ENCODE measurements around the gene ACTN2. TPM values are rescaled to one million over a fixed set of nuclear protein-coding genes. Genes with fewer than 3 reads are reported as not detected.
A peak's percentile ranks its signal among the peaks of the same experiment; 100 is the strongest.

Gene ACTN2
- total RNA-seq, 2 experiments from 2014 or later, result not detected

DNA sequence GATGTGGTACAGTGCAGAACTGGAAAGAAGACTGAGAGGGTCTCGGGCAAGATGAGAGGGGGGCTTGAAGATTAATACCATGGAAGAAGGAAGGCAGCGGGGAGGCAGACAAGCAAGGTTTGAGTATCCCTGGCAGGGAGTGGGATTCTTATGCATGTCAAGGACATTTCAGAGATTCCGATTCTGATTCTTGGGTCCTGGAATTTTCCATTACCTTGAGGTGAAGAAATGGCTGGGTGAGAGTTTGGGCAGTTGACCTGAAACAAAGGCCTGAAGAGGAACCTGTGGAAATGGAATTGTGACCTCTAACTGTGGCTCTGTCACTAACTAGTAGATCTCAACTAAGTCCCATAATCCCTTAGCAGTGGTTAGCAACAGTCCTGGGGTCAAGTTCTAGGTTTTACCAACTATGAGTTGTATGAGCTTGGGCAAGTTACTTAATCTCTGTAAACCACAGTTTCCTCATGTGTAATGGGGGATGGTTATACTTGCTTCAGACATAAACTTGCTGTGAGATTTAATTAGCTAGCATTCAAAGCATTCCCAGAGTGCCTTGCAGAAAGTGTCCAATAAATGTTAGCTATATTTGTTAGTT is 8.6 kb upstream of the ACTN2 start:
- Mint-ChIP-seq H3K36me3 (no peaks in the 10 kb centered on the region), H3K27ac (no peak overlapping the region), H3K4me3 (no peak overlapping the region), H3K27me3 (peaks cover 60% of the 10 kb centered on the region), H3K9me3 (ENCODE audit: low read depth) (no peaks in the 10 kb centered on the region), H3K4me1 (peaks cover 6% of the 10 kb centered on the region)
- CTCF ChIA-PET, result no interaction called here
- ATAC-seq, result no peak
- DNase-seq, result no peak

DNA sequence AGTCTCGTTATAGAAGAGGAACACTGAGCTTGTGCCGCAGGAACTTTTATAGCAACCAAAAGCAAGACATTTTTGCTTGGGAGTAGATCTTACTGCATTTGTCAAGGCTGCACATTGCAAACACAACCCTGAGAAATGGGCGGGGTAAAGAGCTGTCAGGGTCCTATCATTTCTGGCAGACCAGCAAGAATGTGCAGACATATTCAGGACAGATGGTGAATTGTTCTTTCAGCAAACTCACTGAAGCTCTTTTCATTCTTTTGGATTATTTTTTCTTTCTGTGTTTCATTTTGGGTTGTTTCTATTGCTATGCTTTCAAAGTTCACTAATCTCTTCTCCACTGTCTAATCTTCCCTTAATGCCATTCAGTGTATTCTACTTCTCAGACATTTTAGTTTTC is 5.1 kb upstream of the ACTN2 start:
- Mint-ChIP-seq H3K27me3 (peaks cover 61% of the 10 kb centered on the region), H3K4me1 (peaks cover 11% of the 10 kb centered on the region), H3K9me3 (ENCODE audit: low read depth) (no peaks in the 10 kb centered on the region), H3K4me3 (no peak overlapping the region), H3K36me3 (peaks cover 3% of the 10 kb centered on the region), H3K27ac (no peak overlapping the region)
- CTCF ChIA-PET, result no interaction called here
- DNase-seq, result no peak
- no peak for ATAC-seq

DNA sequence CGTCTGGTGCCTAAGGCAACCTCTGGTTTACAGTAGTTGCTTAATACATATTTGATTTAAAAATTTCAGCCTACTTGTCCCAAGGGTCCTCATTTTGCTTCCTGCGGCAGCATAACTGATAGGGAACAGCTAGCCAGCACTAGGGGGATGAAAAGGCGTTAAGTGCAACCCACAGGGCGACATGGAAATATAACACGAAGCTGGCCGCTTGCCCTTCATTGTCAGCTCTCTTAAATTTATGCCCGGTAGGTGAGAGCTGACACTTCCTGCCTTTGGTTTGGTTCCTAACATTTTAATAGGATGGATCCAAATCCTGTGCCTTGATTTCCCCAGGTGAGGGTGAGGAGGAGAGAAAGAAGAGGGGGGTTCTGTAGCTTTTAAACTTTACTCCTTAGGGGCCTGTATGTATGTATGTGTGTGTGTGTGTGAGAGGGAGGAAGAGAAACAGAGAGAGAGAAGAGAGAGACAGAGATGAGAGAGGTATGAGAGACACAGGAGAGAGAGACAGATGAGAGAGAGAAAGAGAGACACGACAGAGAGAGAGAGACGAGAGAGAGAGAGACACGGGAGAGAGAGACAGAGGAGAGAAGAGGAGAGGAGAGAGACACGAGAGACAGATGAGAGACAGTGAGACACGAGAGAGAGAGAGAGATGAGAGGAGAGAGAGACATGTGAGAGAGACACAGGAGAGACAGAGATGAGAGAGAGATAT is 938 bp upstream of the ACTN2 start:
- Mint-ChIP-seq H3K36me3 (peaks cover 3% of the 10 kb centered on the region), H3K9me3 (ENCODE audit: low read depth) (no peaks in the 10 kb centered on the region), H3K4me3 (peak overlapping the region; percentile 55), H3K27ac (no peak overlapping the region), H3K27me3 (peaks cover 77% of the 10 kb centered on the region), H3K4me1 (peaks cover 11% of the 10 kb centered on the region)
- ATAC-seq (no peak), DNase-seq (no peak)
- CTCF ChIA-PET, result no interaction called here

DNA sequence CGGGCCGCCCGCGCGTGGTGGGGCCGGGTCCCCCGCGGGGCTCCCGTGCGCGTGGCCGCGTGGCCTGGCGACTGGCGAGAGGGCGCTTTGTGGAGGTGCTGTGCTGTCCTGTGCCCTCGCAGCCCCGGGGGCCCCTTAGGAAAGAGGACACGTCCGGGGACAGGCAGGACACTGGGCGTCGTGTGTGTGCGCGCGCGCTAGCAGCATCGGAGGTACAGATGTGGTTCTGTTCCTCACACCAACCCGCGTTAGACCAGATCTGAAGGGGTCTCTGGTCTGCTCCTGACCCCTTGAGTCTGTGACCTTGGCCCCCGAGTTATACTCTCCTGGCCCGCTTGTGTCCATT is 489 bp downstream of the ACTN2 start:
- no peaks in the 10 kb centered on the region for H3K9me3 Mint-ChIP-seq (ENCODE audit: low read depth)
- H3K27me3 Mint-ChIP-seq, result peaks cover 74% of the 10 kb centered on the region
- DNase-seq (no peak), ATAC-seq (peak; percentile 5)
- peaks cover 11% of the 10 kb centered on the region for H3K4me1 Mint-ChIP-seq
- no peak overlapping the region for H3K27ac Mint-ChIP-seq
- no peak overlapping the region for H3K4me3 Mint-ChIP-seq
- CTCF ChIA-PET, result no interaction called here
- H3K36me3 Mint-ChIP-seq, result peaks cover 3% of the 10 kb centered on the region

DNA sequence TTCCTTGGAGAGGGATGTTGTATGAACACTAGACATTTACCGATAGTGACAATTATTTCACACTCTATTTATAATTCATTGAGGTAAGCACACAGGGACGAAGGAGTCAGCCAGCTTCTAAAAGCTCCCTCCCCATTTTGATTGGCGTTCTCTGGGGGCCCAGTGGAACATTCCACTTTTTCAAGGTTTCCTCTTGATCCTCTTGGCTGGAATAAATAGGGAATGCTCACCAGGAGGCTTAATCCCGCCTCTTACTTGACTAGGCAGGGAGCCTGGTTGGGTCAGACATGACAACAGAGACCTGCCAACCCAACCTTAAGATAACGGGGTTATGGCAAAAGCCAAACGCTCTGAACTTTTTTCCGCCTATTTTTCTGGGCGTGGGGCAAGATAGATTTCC is 974 bp downstream of the ACTN2 start:
- no peaks in the 10 kb centered on the region for H3K9me3 Mint-ChIP-seq (ENCODE audit: low read depth)
- H3K4me3 Mint-ChIP-seq, result no peak overlapping the region
- H3K27me3 Mint-ChIP-seq, result peaks cover 73% of the 10 kb centered on the region
- ATAC-seq (no peak), DNase-seq (no peak)
- H3K4me1 Mint-ChIP-seq, result peaks cover 11% of the 10 kb centered on the region
- peaks cover 3% of the 10 kb centered on the region for H3K36me3 Mint-ChIP-seq
- H3K27ac Mint-ChIP-seq, result no peak overlapping the region
- CTCF ChIA-PET, result no interaction called here

DNA sequence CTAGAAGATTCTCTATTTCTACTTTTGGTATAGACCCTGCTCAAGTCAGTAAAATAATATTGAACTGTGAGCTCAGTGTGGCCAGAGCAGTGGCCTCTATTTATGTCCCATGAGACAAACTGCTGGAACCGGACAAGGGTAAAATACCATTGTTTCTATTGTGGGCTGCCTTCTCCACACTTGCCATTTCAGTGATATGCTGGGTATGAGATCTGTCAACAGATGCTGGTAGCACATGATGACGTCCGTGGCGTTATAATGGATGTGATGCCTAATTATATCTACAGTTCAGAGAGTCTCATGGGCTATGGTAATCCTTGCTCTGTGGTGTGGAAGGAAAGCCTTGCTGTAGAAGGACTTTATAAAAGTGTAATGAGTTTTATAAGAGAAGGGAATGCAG is 2.4 kb downstream of the ACTN2 start:
- H3K36me3 Mint-ChIP-seq, result peaks cover 3% of the 10 kb centered on the region
- H3K4me1 Mint-ChIP-seq, result peaks cover 11% of the 10 kb centered on the region
- no peak overlapping the region for H3K4me3 Mint-ChIP-seq
- ATAC-seq, result no peak
- no peak overlapping the region for H3K27ac Mint-ChIP-seq
- H3K27me3 Mint-ChIP-seq, result peaks cover 63% of the 10 kb centered on the region
- no peaks in the 10 kb centered on the region for H3K9me3 Mint-ChIP-seq (ENCODE audit: low read depth)
- CTCF ChIA-PET, result no interaction called here
- DNase-seq, result no peak

DNA sequence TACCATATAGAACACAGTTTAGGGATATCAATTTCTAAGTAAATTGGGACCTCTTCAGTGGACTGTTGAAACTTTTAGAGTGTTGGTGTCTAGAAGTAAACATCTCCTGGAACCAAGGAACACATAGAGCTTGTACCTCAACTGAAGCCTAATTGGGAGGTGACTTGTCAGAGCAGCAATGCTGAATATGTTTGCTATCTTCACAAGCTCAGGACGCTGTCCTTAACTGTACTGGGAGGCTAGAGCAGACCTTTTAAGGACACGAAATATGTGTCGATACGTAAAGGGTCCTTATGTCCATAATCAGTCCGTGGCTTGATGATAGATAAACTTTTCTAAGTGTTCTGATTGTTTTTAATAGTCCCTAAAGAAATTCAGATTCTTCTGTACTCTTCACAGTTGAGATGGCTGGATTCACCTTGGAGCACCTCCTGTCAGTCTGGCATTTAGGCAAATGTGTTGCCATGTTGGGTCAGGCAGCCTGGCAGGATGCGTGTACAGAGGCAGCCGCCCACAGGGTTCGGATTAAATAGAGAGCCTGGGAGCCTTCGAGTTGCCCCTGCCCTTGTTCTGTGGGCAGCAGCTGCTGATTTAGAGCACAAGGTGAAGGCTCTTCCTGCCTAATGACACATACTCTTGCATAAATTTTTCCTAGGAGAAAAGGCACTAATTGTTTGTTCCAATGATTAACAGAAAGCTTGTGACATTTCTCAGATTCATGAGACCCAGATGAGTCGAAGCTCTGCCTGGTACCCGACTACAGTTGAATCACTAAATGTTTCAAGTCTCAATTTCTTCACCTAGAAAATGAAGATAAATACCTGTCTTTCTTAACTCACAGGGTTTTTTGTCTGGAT is 3.6 kb downstream of the ACTN2 start:
- Mint-ChIP-seq H3K36me3 (peaks cover 3% of the 10 kb centered on the region), H3K27ac (no peak overlapping the region), H3K4me3 (no peak overlapping the region), H3K9me3 (ENCODE audit: low read depth) (no peaks in the 10 kb centered on the region), H3K4me1 (peaks cover 11% of the 10 kb centered on the region), H3K27me3 (peaks cover 59% of the 10 kb centered on the region)
- CTCF ChIA-PET, result no interaction called here
- DNase-seq, result no peak
- ATAC-seq, result no peak

DNA sequence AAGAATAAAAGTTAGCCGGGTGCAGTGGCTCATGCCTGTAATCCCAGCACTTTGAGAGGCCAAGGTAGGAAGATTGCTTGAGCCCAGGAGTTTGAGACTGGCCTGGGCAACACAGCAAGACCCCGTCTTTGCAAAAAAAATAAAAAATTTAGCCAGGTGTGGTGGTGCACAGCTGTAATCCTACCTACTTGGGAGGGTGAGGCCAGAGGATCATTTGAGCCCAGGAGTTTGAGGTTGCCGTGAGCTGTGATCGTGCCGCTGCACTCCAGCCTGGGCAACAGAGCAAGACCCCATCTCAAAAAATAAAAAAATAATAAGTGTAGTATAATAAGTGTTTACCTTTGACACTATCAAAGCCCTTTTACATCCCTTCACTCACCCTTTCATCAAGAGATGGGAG is 5.0 kb downstream of the ACTN2 start:
- Mint-ChIP-seq H3K27me3 (peaks cover 49% of the 10 kb centered on the region), H3K9me3 (ENCODE audit: low read depth) (no peaks in the 10 kb centered on the region), H3K27ac (no peak overlapping the region), H3K36me3 (no peaks in the 10 kb centered on the region), H3K4me3 (no peak overlapping the region), H3K4me1 (peaks cover 5% of the 10 kb centered on the region)
- CTCF ChIA-PET, result interaction anchor here (0.8 kb wide), 1 partner anchor 11 kb away, joined by 4 read pairs; no protein-coding TSS in a partner anchor
- DNase-seq (no peak), ATAC-seq (no peak)

DNA sequence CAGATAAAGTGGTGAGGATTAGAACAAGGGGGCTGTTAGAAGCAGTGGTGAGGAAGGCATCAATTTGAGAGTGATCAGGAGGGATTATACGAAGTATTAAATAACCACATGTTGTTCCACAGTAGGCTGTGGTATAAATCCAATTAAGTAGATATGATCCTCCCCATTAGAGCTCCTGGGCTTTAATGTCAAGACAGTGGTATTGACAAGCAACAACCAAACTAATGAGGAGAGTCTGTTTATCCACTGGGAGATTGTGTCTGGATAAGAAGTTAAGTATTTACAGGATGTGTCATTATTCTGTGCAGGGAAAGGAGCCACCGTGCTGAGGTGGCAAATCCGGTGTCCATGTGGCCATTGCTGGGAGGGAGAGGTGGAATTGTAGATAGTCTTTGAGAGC is 5.8 kb downstream of the ACTN2 start:
- Mint-ChIP-seq H3K9me3 (ENCODE audit: low read depth) (no peaks in the 10 kb centered on the region), H3K27ac (no peak overlapping the region), H3K4me1 (peaks cover under 1% of the 10 kb centered on the region), H3K27me3 (peaks cover 43% of the 10 kb centered on the region), H3K36me3 (no peaks in the 10 kb centered on the region), H3K4me3 (no peak overlapping the region)
- CTCF ChIA-PET, result no interaction called here
- DNase-seq, result no peak
- ATAC-seq, result no peak

DNA sequence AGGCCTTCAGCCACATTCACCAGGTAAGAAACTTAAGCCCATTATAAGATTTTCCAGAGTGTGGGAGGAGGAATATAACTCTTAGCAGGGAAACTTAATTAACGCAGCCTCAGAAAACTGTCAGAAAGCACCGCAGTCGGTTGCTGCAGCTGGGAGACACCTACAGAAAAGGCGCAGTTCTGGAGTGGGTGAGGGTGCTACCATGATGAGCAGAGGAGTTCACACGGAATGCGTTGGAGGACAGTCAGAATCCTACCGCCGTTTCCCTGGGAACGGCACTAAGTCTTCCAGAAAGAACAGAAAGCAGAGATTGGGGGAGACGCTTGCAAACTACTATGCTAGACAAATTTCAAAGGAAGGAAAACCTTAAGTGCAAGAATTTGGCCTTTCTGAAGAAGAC is 6.4 kb downstream of the ACTN2 start:
- H3K9me3 Mint-ChIP-seq (ENCODE audit: low read depth), result no peaks in the 10 kb centered on the region
- no peak for ATAC-seq
- CTCF ChIA-PET, result no interaction called here
- no peaks in the 10 kb centered on the region for H3K4me1 Mint-ChIP-seq
- no peak for DNase-seq
- no peaks in the 10 kb centered on the region for H3K36me3 Mint-ChIP-seq
- H3K27ac Mint-ChIP-seq, result no peak overlapping the region
- peaks cover 37% of the 10 kb centered on the region for H3K27me3 Mint-ChIP-seq
- no peak overlapping the region for H3K4me3 Mint-ChIP-seq

DNA sequence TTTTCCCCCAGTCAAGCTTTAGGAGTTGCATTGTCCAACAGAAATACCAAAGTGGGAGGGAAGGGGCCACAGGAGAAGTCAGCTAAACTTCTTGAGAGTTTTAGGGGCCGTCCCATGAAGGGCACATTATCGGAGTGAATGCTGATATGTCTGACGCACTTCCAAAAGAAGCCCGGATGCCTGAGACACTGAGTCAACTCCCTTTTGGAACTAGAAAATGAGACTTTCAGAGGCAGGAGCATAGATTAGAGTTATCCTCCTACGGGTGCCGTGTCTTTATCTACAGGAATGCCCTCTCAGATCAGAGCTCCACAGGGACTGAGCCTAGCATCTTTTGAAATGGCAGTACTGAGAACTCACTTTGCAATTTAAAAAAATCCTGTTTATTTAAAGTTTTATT is 13.1 kb downstream of the ACTN2 start:
- no peaks in the 10 kb centered on the region for H3K9me3 Mint-ChIP-seq (ENCODE audit: low read depth)
- no peak for ATAC-seq

DNA sequence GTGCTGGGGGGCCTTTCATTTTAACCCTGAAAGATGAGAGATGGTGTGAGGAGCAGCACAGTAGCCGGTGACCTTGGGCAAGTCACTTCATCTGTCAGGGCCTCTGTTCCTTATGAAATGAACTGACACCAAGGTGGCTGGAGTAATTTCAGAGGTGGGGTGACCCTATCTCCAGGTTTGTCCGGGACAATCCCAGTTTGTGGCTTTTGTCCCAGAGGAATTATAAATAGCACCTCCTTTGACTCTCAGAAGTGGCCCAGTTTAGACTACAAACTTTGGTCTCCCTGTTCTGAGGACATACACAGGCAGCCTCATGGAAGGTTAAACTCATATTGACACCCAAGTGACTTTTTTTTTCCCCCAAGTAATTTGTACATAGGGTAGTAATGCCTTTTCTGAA is 14.6 kb downstream of the ACTN2 start:
- no peak overlapping the region for H3K27ac Mint-ChIP-seq
- H3K36me3 Mint-ChIP-seq, result no peaks in the 10 kb centered on the region
- H3K4me1 Mint-ChIP-seq, result no peaks in the 10 kb centered on the region
- H3K4me3 Mint-ChIP-seq, result no peak overlapping the region
- peaks cover 31% of the 10 kb centered on the region for H3K27me3 Mint-ChIP-seq
- H3K9me3 Mint-ChIP-seq (ENCODE audit: low read depth), result no peaks in the 10 kb centered on the region
- DNase-seq (no peak), ATAC-seq (no peak)
- CTCF ChIA-PET, result no interaction called here

More for the DNA sequence above, 13.1 kb downstream of the ACTN2 start:
- CTCF ChIA-PET, result no interaction called here
- Mint-ChIP-seq H3K4me3 (no peak overlapping the region), H3K36me3 (no peaks in the 10 kb centered on the region), H3K4me1 (no peaks in the 10 kb centered on the region), H3K27me3 (peaks cover 27% of the 10 kb centered on the region), H3K27ac (no peak overlapping the region)
- DNase-seq, result no peak

DNA sequence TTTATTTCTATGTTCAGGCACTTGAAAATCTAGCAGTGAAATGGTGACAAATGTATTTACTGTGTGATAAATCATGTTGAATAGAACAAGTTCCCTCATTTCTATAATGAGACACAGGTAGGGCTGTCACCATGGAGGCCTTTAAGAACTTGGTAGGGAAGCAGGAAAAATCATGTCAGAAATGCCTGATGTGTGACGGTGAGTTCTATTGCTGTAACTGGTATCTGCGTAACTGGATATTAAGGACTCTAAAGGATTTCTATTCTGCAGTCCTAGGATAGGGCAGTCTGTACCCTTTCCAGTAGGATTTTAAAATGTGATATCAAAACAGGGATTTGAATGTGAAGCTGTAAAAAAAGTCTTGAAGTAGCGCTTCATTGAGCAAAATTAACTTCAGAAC is 15.5 kb downstream of the ACTN2 start:
- no peaks in the 10 kb centered on the region for H3K36me3 Mint-ChIP-seq

More for the DNA sequence above, 15.5 kb downstream of the ACTN2 start:
- no peak for ATAC-seq
- no peak overlapping the region for H3K27ac Mint-ChIP-seq
- peaks cover 33% of the 10 kb centered on the region for H3K27me3 Mint-ChIP-seq
- H3K9me3 Mint-ChIP-seq (ENCODE audit: low read depth), result no peaks in the 10 kb centered on the region
- H3K4me3 Mint-ChIP-seq, result no peak overlapping the region
- no peaks in the 10 kb centered on the region for H3K4me1 Mint-ChIP-seq
- DNase-seq, result no peak
- CTCF ChIA-PET, result interaction anchor here (1.0 kb wide), 1 partner anchor 11 kb away, joined by 4 read pairs; no protein-coding TSS in a partner anchor
